ENCODE results near the gene SPHK1.

- no peak for TF ChIP-seq EP300 (IDR thresholded peaks at IDR 0.05; ENCODE audit: borderline replicate concordance)
- no peak for TF ChIP-seq CREB1 (IDR thresholded peaks at IDR 0.05; ENCODE audit: low read depth)
- TF ChIP-seq ZBTB7A (IDR thresholded peaks at IDR 0.05; ENCODE audit: low read depth) = no peak
- TF ChIP-seq TEAD4 (IDR thresholded peaks at IDR 0.05) = no peak
- TF ChIP-seq REST (IDR thresholded peaks at IDR 0.05; ENCODE audit: low read depth) = no peak
Observed at GRCh38 chr17:76397687-76398522, 13.5 kb downstream of the SPHK1 start.

Data from Ishikawa (cell line).